HepG2 (cell line): ENCODE data around the gene GFOD1. TPM values are rescaled to one million over a fixed set of nuclear protein-coding genes. Genes with fewer than 3 reads are reported as not detected.

Experiments used
- ATAC-seq: fragments of 200-7000 bp; cut with Tn5 transposase; 3 replicates; pipeline ENCODE4 v1.9.1; 2020; ENCODE audit warnings: mild to moderate bottlenecking, moderate library complexity
- BruUV-seq: library from RNA; stranded (reverse); fragments of 400-500 nt; replicated peaks from 2 replicates; lab custom pipeline; 2021; lab: Mats Ljungman, UMichigan
- CTCF ChIA-PET: fragments of 300-600 bp; formaldehyde crosslinking; extraction: SDS; loops from one replicate; lab custom pipeline; 2021; ENCODE audit warnings: low total read pairs, inconsistent platforms, low intra/inter-chr PET ratio; lab: Yijun Ruan, JAX
- POLR2A ChIA-PET: fragments of 350-600 bp; sonication (Branson Sonifier 250); formaldehyde crosslinking; loops from one replicate; lab custom pipeline; 2020; ENCODE audit warnings: antibody characterized with exemption, inconsistent platforms; lab: Yijun Ruan, JAX
- DNase-seq: peaks from one replicate; pipeline ENCODE4 v3.0.0-alpha.2; 2015; ENCODE audit warnings: low spot score
- FAIRE-seq: peaks from 3 replicates; lab custom pipeline; 2011; peaks lifted over from hg19 to GRCh38; lab: Jason Lieb, UNC
- H2AFZ ChIP-seq: one replicate; pipeline ENCODE4 v1.6.1; 2011; ENCODE audit warnings: low read length, inconsistent platforms
- H3K27ac ChIP-seq: fragments of 300-600 bp; 3 replicates; pipeline ENCODE4 v1.8.0; 2011; ENCODE audit warnings: mixed run types, mild to moderate bottlenecking, mixed read lengths, low read length, inconsistent platforms; ENCODE audit not compliant: insufficient read depth; ENCODE audit errors: extremely low read length
- H3K27me3 ChIP-seq, 2 experiments: fragments of 200-600 bp in 1 of 2; 2 replicates in 1 of 2; 3 replicates in 1 of 2; pipeline versions ENCODE4 v1.6.0 to v1.8.0; 2011; ENCODE audit warnings: low read length in 2 of 2, mild to moderate bottlenecking in 2 of 2, moderate library complexity in 2 of 2, inconsistent platforms in 1 of 2; ENCODE audit not compliant: insufficient read depth in 2 of 2, control insufficient read depth in 1 of 2
- H3K36me3 ChIP-seq, 2 experiments: fragments of 200-600 bp in 1 of 2; replicated peaks in 1 of 2; 2 replicates in 1 of 2; 3 replicates in 1 of 2; pipeline versions ENCODE4 v1.5.1 to v1.8.0; 2011; ENCODE audit warnings: low read length in 2 of 2, inconsistent platforms in 1 of 2; ENCODE audit not compliant: insufficient read depth in 2 of 2, control insufficient read depth in 1 of 2
- H3K4me1 ChIP-seq: 2 replicates; pipeline ENCODE4 v1.5.1; 2012; ENCODE audit warnings: low read length, inconsistent platforms; ENCODE audit not compliant: insufficient read depth
- H3K4me2 ChIP-seq: 2 replicates; pipeline ENCODE4 v1.6.0; 2011; ENCODE audit warnings: low read depth, low read length, inconsistent platforms
- H3K4me3 ChIP-seq, 3 experiments: fragments of 200-600 bp in 1 of 3; sonication (generic), shearing (Covaris generic) in 1 of 3; replicated peaks in 1 of 3; 2 replicates each; pipeline ENCODE4 v1.5.1; 2011 to 2016; ENCODE audit warnings: low read length in 3 of 3, inconsistent platforms in 2 of 3, low read depth in 2 of 3, mild to moderate bottlenecking in 2 of 3, control low read depth in 1 of 3, mixed read lengths in 1 of 3; ENCODE audit not compliant: insufficient read depth in 1 of 3
- H3K79me2 ChIP-seq: one replicate; pipeline ENCODE4 v1.6.1; 2011; ENCODE audit warnings: low read length, inconsistent platforms; ENCODE audit not compliant: insufficient read depth
- H3K9ac ChIP-seq: 2 replicates; pipeline ENCODE4 v1.6.0; 2011; ENCODE audit warnings: mild to moderate bottlenecking, low read depth, low read length, inconsistent platforms; ENCODE audit not compliant: insufficient read depth
- H3K9me3 ChIP-seq: 2 replicates; pipeline ENCODE4 v1.5.1; 2012; ENCODE audit warnings: mild to moderate bottlenecking, low read length
- H4K20me1 ChIP-seq: 2 replicates; pipeline ENCODE4 v1.6.0; 2011; ENCODE audit warnings: inconsistent platforms, mild to moderate bottlenecking, low read length, moderate library complexity; ENCODE audit not compliant: insufficient read depth
- ARHGAP35 ChIP-seq: sonication (generic); formaldehyde crosslinking; IDR thresholded peaks from 2 replicates; pipeline ENCODE4 v1.9.0; 2022; ENCODE audit warnings: mild to moderate bottlenecking, inconsistent platforms, moderate library complexity, missing genetic modification reagents, borderline replicate concordance
- ARNTL ChIP-seq: sonication (generic); formaldehyde crosslinking; IDR thresholded peaks from 2 replicates; pipeline ENCODE4 v1.4.0; 2020; ENCODE audit warnings: mild to moderate bottlenecking, missing genetic modification reagents
- HNRNPH1 ChIP-seq: fragments of 200-400 bp; formaldehyde crosslinking; optimal IDR thresholded peaks from 2 replicates; pipeline ENCODE3; 2017; ENCODE audit warnings: mild to moderate bottlenecking, low read depth, low read length
- HNRNPLL ChIP-seq: fragments of 200-400 bp; formaldehyde crosslinking; IDR thresholded peaks from 2 replicates; pipeline ENCODE4 v1.6.1; 2017; ENCODE audit warnings: mild to moderate bottlenecking, low read depth, low read length; ENCODE audit not compliant: poor library complexity, severe bottlenecking
- MAX ChIP-seq: IDR thresholded peaks from 2 replicates; pipeline ENCODE4 v1.6.1; 2012; ENCODE audit warnings: inconsistent platforms
- MAZ ChIP-seq, 2 experiments: sonication (generic) in 1 of 2; formaldehyde crosslinking in 1 of 2; IDR thresholded peaks; 2 replicates each; pipeline versions ENCODE4 v1.5.0 to v1.6.1; 2012 to 2020; ENCODE audit warnings: low read depth in 2 of 2, mild to moderate bottlenecking in 2 of 2, borderline replicate concordance in 1 of 2, improper control_type of control experiment in 1 of 2, low read length in 1 of 2, missing genetic modification reagents in 1 of 2, moderate library complexity in 1 of 2
- MLLT10 ChIP-seq: sonication (generic); formaldehyde crosslinking; IDR thresholded peaks from 2 replicates; pipeline ENCODE4 v1.4.0; 2020; ENCODE audit warnings: missing genetic modification reagents
- MNT ChIP-seq: fragments of 450-650 bp; IDR thresholded peaks from 2 replicates; pipeline ENCODE4 v1.6.1; 2016
- PLSCR1 ChIP-seq: sonication (generic); formaldehyde crosslinking; IDR thresholded peaks from 2 replicates; pipeline ENCODE4 v1.5.0; 2020; ENCODE audit warnings: missing genetic modification reagents, mild to moderate bottlenecking, borderline replicate concordance
- SIX1 ChIP-seq: sonication (generic); formaldehyde crosslinking; IDR thresholded peaks from 2 replicates; pipeline ENCODE4 v1.4.0; 2020; ENCODE audit warnings: missing genetic modification reagents, borderline replicate concordance
- SRY ChIP-seq: sonication (generic); formaldehyde crosslinking; IDR thresholded peaks from 2 replicates; pipeline ENCODE4 v1.8.0; 2022; ENCODE audit warnings: mild to moderate bottlenecking, missing genetic modification reagents
- TRIM24 ChIP-seq: sonication (generic); formaldehyde crosslinking; IDR thresholded peaks from 2 replicates; pipeline ENCODE4 v1.8.0; 2022; ENCODE audit warnings: mild to moderate bottlenecking, missing genetic modification reagents
- ZBTB26 ChIP-seq: IDR thresholded peaks from 2 replicates; pipeline ENCODE4 v1.6.1; 2016; ENCODE audit warnings: missing compliant biosample characterization, missing genetic modification reagents, borderline replicate concordance
- ZMYM3 ChIP-seq: sonication (generic); formaldehyde crosslinking; IDR thresholded peaks from 2 replicates; pipeline ENCODE4 v1.5.1; 2020; ENCODE audit warnings: mild to moderate bottlenecking, missing genetic modification reagents
- ZNF414 ChIP-seq: sonication (generic); formaldehyde crosslinking; IDR thresholded peaks from 2 replicates; pipeline ENCODE4 v1.5.0; 2020; ENCODE audit warnings: missing genetic modification reagents
- ZNF441 ChIP-seq: sonication (generic); formaldehyde crosslinking; IDR thresholded peaks from 2 replicates; pipeline ENCODE4 v1.7.0; 2021; ENCODE audit warnings: missing genetic modification reagents, borderline replicate concordance
- ZNF629 ChIP-seq: sonication (generic); formaldehyde crosslinking; conservative IDR thresholded peaks from 2 replicates; pipeline ENCODE4 v1.5.0; 2020; ENCODE audit warnings: missing genetic modification reagents
- ZSCAN5A ChIP-seq: sonication (generic); formaldehyde crosslinking; IDR thresholded peaks from 2 replicates; pipeline ENCODE4 v1.8.0; 2022; ENCODE audit warnings: mild to moderate bottlenecking, missing genetic modification reagents, borderline replicate concordance
- WGBS: methylation state at CpG from one replicate; pipeline ENCODE4 v1.1.6; 2017; ENCODE audit warnings: low lambda C conversion rate; 5-methylcytosine and 5-hydroxymethylcytosine counted together
- in situ Hi-C: cut with HindIII; loops from 2 replicates; pipeline ENCODE4 v1.10.0; 2017; ENCODE audit warnings: low pct_unique_long_range_greater_than_20kb; ENCODE audit not compliant: extremely low pct_ligation_motif_present
- intact Hi-C: fragments of 100-400 bp; cut with micrococcal nuclease; formaldehyde crosslinking; loops from one replicate; pipeline ENCODE4 v1.10.0; 2022; ENCODE audit not compliant: unreplicated experiment
- polyA plus RNA-seq, 8 experiments: library from polyadenylated mRNA; depleted of rRNA in 3 of 8; stranded (reverse) in 7 of 8; unstranded in 1 of 8; fragments of >200 nt; fragmentation: Illumina TruSeq in 4 of 8; extraction: Trizol in 4 of 8; gene quantifications; 2 replicates each; pipeline versions ENCODE4 v1.2.1 to v1.2.3, GENCODE V29; 2011 to 2016; ENCODE audit warnings: low read depth in 4 of 8, missing spikeins in 1 of 8, mixed read lengths in 1 of 8; ENCODE audit not compliant: insufficient read depth in 1 of 8
- total RNA-seq, 5 experiments: library from RNA; depleted of rRNA; stranded (reverse); fragments of >200 nt; fragmentation: Illumina TruSeq; extraction: Trizol; gene quantifications; 2 replicates each; pipeline ENCODE4 v1.2.3, GENCODE V29; 2016; ENCODE audit warnings: low read depth in 1 of 5

Gene GFOD1
- total and polyA plus RNA-seq, 2 of the 13 experiments (the other 11 are each of a cell fraction or from before 2014, with no cell fraction given) = 1.9 to 6.4 TPM

GRCh38 chr6:13431059-13431656 lies 56.2 kb downstream of the GFOD1 start:
- Histone ChIP-seq H3K4me3 (no peak overlapping the region), H3K36me3 (no peaks in the 10 kb centered on the region), H2AFZ (no peak overlapping the region), H3K27me3 (no peaks in the 10 kb centered on the region), H3K27ac (no peak overlapping the region), H3K4me1 (peaks cover 35% of the 10 kb centered on the region), H4K20me1 (no peaks in the 10 kb centered on the region), H3K4me2 (no peak overlapping the region), H3K9ac (no peak overlapping the region), H3K79me2 (no peaks in the 10 kb centered on the region), H3K9me3 (no peaks in the 10 kb centered on the region)
- 92% methylated on average over 6 of the region's 6 CpGs for WGBS
- FAIRE-seq (no peak), ATAC-seq (no peak), DNase-seq (no peak)
- CTCF ChIA-PET = no interaction called here
- intact Hi-C loops (no loop called here), in situ Hi-C loops (no loop called here)
- no TSS peak for BruUV-seq
- POLR2A ChIA-PET = interaction anchor here (0.5 to 1.0 kb wide), 2 partner anchors 18 to 56 kb away, joined by 3 read pairs; no protein-coding TSS in a partner anchor
- TF ChIP-seq PLSCR1 (CRISPR knock-in tag) = no peak
- TF ChIP-seq ARHGAP35 = no peak
- no peak for TF ChIP-seq ZNF414
- TF ChIP-seq ZNF441 (CRISPR knock-in tag) = no peak
- TF ChIP-seq SIX1 (CRISPR knock-in tag) = no peak
- TF ChIP-seq MLLT10 (CRISPR knock-in tag) = no peak
- TF ChIP-seq ARNTL = no peak
- no peak for TF ChIP-seq MAZ (IDR thresholded peaks at IDR 0.05; ENCODE audit: borderline replicate concordance, low read depth, low read length)
- TF ChIP-seq MAZ (CRISPR knock-in tag; IDR thresholded peaks at IDR 0.05; ENCODE audit: low read depth) = no peak
- peak; percentile 82 for TF ChIP-seq ZNF629 (CRISPR knock-in tag)
- no peak for TF ChIP-seq MNT
- TF ChIP-seq TRIM24 (CRISPR knock-in tag) = no peak
- peak; percentile 2; the same call in 1 of the 2 replicates for TF ChIP-seq MAX
- no peak for TF ChIP-seq ZBTB26 (CRISPR knock-in tag)
- TF ChIP-seq ZMYM3 (CRISPR knock-in tag) = peak; percentile 25; the same call in 1 of the 2 replicates
- TF ChIP-seq SRY (CRISPR knock-in tag) = no peak
- no peak for TF ChIP-seq ZSCAN5A (CRISPR knock-in tag)
- no peak for TF ChIP-seq HNRNPH1
- TF ChIP-seq HNRNPLL = no peak
